ENCODE measurements around the gene TDRD10.

DNA sequence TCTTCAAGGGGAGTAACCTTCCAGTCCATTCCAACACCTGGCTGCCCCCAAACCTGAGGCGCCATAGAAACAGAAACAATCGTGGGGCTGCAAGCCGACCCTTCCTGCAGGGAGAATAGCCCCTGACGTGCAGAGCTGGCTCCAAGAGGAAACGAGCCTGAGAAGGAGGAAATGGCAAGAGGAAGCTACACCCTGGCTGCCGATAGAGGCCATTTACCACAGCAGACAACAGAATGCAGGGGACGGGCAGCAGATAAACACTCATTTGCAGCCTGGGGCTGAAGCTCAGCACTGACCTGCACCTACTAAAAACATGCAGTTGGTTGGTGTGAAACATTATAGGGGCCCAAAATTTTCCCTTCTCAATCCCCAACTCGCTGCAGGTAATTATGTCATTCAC is 8.7 kb upstream of the TDRD10 start:
- TF ChIP-seq, protein P1, sequence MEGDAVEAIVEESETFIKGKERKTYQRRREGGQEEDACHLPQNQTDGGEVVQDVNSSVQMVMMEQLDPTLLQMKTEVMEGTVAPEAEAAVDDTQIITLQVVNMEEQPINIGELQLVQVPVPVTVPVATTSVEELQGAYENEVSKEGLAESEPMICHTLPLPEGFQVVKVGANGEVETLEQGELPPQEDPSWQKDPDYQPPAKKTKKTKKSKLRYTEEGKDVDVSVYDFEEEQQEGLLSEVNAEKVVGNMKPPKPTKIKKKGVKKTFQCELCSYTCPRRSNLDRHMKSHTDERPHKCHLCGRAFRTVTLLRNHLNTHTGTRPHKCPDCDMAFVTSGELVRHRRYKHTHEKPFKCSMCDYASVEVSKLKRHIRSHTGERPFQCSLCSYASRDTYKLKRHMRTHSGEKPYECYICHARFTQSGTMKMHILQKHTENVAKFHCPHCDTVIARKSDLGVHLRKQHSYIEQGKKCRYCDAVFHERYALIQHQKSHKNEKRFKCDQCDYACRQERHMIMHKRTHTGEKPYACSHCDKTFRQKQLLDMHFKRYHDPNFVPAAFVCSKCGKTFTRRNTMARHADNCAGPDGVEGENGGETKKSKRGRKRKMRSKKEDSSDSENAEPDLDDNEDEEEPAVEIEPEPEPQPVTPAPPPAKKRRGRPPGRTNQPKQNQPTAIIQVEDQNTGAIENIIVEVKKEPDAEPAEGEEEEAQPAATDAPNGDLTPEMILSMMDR (conservative IDR thresholded peaks at IDR 0.05 in 1 of 2, IDR thresholded peaks at IDR 0.05 in 1 of 2; ENCODE audit: low read depth in 1 of 2, low read length in 2 of 2) = no peak
- no peak for TF ChIP-seq EZH2 (IDR thresholded peaks at IDR 0.05; ENCODE audit: low read length, missing control alignments)

Measured in fibroblast of lung (primary cell).